ENCODE data around the gene SLC35E4. TPM values are rescaled to one million over a fixed set of nuclear protein-coding genes. Genes with fewer than 3 reads are reported as not detected.
"Not testable (repeated sequence)": the region's sequence is repeated elsewhere in the genome, so short reads cannot be mapped to it uniquely, and the experiment has no call there.

Gene SLC35E4
- total RNA-seq, result 10 to 100 TPM in 1 of 2 donors, 1 to 10 TPM in 1; 5.8 to 16.1 TPM

GRCh38 chr22:30635273-30636225 lies at the start of gene SLC35E4:
SLC35E4 (plus strand) TSS chr22:30635781; CDS start chr22:30636451, 670 bp downstream.
- H3K9me3 Mint-ChIP-seq, result no peaks in the 10 kb centered on the region
- ATAC-seq (replicated peaks), result peak; percentile 81
- H3K27me3 Mint-ChIP-seq, result no peaks in the 10 kb centered on the region
- no peaks in the 10 kb centered on the region for H3K36me3 Mint-ChIP-seq (ENCODE audit: low read depth)
- H3K4me1 Mint-ChIP-seq, result peaks cover 10% of the 10 kb centered on the region
- peak within 1 kb of the TSS; percentile 85 for H3K4me3 Mint-ChIP-seq
- peak within 1 kb of the TSS; percentile 94 for H3K27ac Mint-ChIP-seq

GRCh38 chr22:30586414-30586813 lies 49.2 kb upstream of the SLC35E4 start:
- no peak for ATAC-seq (replicated peaks)
- Mint-ChIP-seq H3K9me3 (no peaks in the 10 kb centered on the region), H3K27me3 (no peaks in the 10 kb centered on the region), H3K4me3 (no peak overlapping the region), H3K4me1 (no peaks in the 10 kb centered on the region), H3K36me3 (ENCODE audit: low read depth) (peaks cover 89% of the 10 kb centered on the region), H3K27ac (no peak overlapping the region)

GRCh38 chr22:30591191-30591587 lies 44.4 kb upstream of the SLC35E4 start:
- H3K27me3 Mint-ChIP-seq, result no peaks in the 10 kb centered on the region
- H3K4me3 Mint-ChIP-seq, result no peak overlapping the region
- no peaks in the 10 kb centered on the region for H3K9me3 Mint-ChIP-seq
- no peaks in the 10 kb centered on the region for H3K4me1 Mint-ChIP-seq
- peaks cover 42% of the 10 kb centered on the region for H3K36me3 Mint-ChIP-seq (ENCODE audit: low read depth)
- no peak for ATAC-seq (replicated peaks)
- no peak overlapping the region for H3K27ac Mint-ChIP-seq

- H3K27ac Mint-ChIP-seq, result no peak within 1 kb of the TSS
- ATAC-seq (replicated peaks), result peak; percentile 100
- no peak within 1 kb of the TSS for H3K4me3 Mint-ChIP-seq
- H3K9me3 Mint-ChIP-seq, result no peaks in the 10 kb centered on the region
- no peaks in the 10 kb centered on the region for H3K27me3 Mint-ChIP-seq
- H3K4me1 Mint-ChIP-seq, result no peaks in the 10 kb centered on the region
- H3K36me3 Mint-ChIP-seq (ENCODE audit: low read depth), result peaks cover 36% of the 10 kb centered on the region
Measured at GRCh38 chr22:30591588-30592359, 43.8 kb upstream of the SLC35E4 start, which contains the start of gene PES1. PES1 (minus strand) TSS chr22:30591910; CDS start chr22:30591833, 77 bp downstream.

- peaks cover 30% of the 10 kb centered on the region for H3K36me3 Mint-ChIP-seq (ENCODE audit: low read depth)
- not testable (repeated sequence) for H3K27ac Mint-ChIP-seq; H3K4me3 Mint-ChIP-seq; H3K4me1 Mint-ChIP-seq; ATAC-seq (replicated peaks); H3K27me3 Mint-ChIP-seq; H3K9me3 Mint-ChIP-seq
Measured at GRCh38 chr22:30592360-30592713, 43.2 kb upstream of the SLC35E4 start.

- no peak for ATAC-seq (replicated peaks)
- Mint-ChIP-seq H3K27ac (no peak overlapping the region), H3K27me3 (no peaks in the 10 kb centered on the region), H3K4me3 (no peak overlapping the region), H3K4me1 (no peaks in the 10 kb centered on the region), H3K36me3 (ENCODE audit: low read depth) (no peaks in the 10 kb centered on the region), H3K9me3 (no peaks in the 10 kb centered on the region)
Measured at GRCh38 chr22:30596199-30596598, 39.4 kb upstream of the SLC35E4 start.

GRCh38 chr22:30596886-30597285 lies 38.7 kb upstream of the SLC35E4 start:
- Mint-ChIP-seq H3K36me3 (ENCODE audit: low read depth) (no peaks in the 10 kb centered on the region), H3K27ac (no peak overlapping the region), H3K4me1 (no peaks in the 10 kb centered on the region), H3K27me3 (no peaks in the 10 kb centered on the region), H3K4me3 (no peak overlapping the region), H3K9me3 (no peaks in the 10 kb centered on the region)
- no peak for ATAC-seq (replicated peaks)

- no peak overlapping the region for H3K27ac Mint-ChIP-seq
- H3K27me3 Mint-ChIP-seq, result no peaks in the 10 kb centered on the region
- H3K9me3 Mint-ChIP-seq, result no peaks in the 10 kb centered on the region
- no peak overlapping the region for H3K4me3 Mint-ChIP-seq
- no peaks in the 10 kb centered on the region for H3K36me3 Mint-ChIP-seq (ENCODE audit: low read depth)
- no peaks in the 10 kb centered on the region for H3K4me1 Mint-ChIP-seq
- ATAC-seq (replicated peaks), result no peak
Measured at GRCh38 chr22:30598986-30599385, 36.6 kb upstream of the SLC35E4 start.

GRCh38 chr22:30600921-30601320 lies 34.7 kb upstream of the SLC35E4 start:
- Mint-ChIP-seq H3K9me3 (no peaks in the 10 kb centered on the region), H3K36me3 (ENCODE audit: low read depth) (no peaks in the 10 kb centered on the region), H3K27me3 (no peaks in the 10 kb centered on the region), H3K4me1 (peaks cover 5% of the 10 kb centered on the region), H3K27ac (no peak overlapping the region), H3K4me3 (no peak overlapping the region)
- ATAC-seq (replicated peaks), result no peak

GRCh38 chr22:30601464-30601863 lies 34.1 kb upstream of the SLC35E4 start:
- H3K4me1 Mint-ChIP-seq, result peaks cover 5% of the 10 kb centered on the region
- H3K9me3 Mint-ChIP-seq, result no peaks in the 10 kb centered on the region
- ATAC-seq (replicated peaks), result no peak
- H3K4me3 Mint-ChIP-seq, result no peak overlapping the region
- H3K27ac Mint-ChIP-seq, result no peak overlapping the region
- no peaks in the 10 kb centered on the region for H3K27me3 Mint-ChIP-seq
- H3K36me3 Mint-ChIP-seq (ENCODE audit: low read depth), result no peaks in the 10 kb centered on the region

- H3K4me3 Mint-ChIP-seq, result no peak overlapping the region
- ATAC-seq (replicated peaks), result peak; percentile 24
- no peaks in the 10 kb centered on the region for H3K27me3 Mint-ChIP-seq
- peaks cover 9% of the 10 kb centered on the region for H3K4me1 Mint-ChIP-seq
- H3K9me3 Mint-ChIP-seq, result no peaks in the 10 kb centered on the region
- no peaks in the 10 kb centered on the region for H3K36me3 Mint-ChIP-seq (ENCODE audit: low read depth)
- no peak overlapping the region for H3K27ac Mint-ChIP-seq
Measured at GRCh38 chr22:30602049-30602448, 33.5 kb upstream of the SLC35E4 start.

GRCh38 chr22:30603801-30604200 lies 31.8 kb upstream of the SLC35E4 start:
- H3K4me1 Mint-ChIP-seq, result peaks cover 14% of the 10 kb centered on the region

GRCh38 chr22:30604723-30605122 lies 30.9 kb upstream of the SLC35E4 start:
- no peak overlapping the region for H3K4me3 Mint-ChIP-seq
- no peak for ATAC-seq (replicated peaks)

More at GRCh38 chr22:30603801-30604200, 31.8 kb upstream of the SLC35E4 start:
- Mint-ChIP-seq H3K36me3 (ENCODE audit: low read depth) (no peaks in the 10 kb centered on the region), H3K4me3 (no peak overlapping the region), H3K9me3 (no peaks in the 10 kb centered on the region), H3K27ac (no peak overlapping the region), H3K27me3 (no peaks in the 10 kb centered on the region)
- ATAC-seq (replicated peaks), result no peak

GRCh38 chr22:30605449-30606110 lies 30.0 kb upstream of the SLC35E4 start:
- Mint-ChIP-seq H3K4me3 (no peak overlapping the region), H3K4me1 (peaks cover 21% of the 10 kb centered on the region), H3K9me3 (no peaks in the 10 kb centered on the region), H3K36me3 (ENCODE audit: low read depth) (no peaks in the 10 kb centered on the region), H3K27ac (peak overlapping the region; percentile 23), H3K27me3 (no peaks in the 10 kb centered on the region)
- ATAC-seq (replicated peaks), result no peak

More at GRCh38 chr22:30604723-30605122, 30.9 kb upstream of the SLC35E4 start:
- no peak overlapping the region for H3K27ac Mint-ChIP-seq
- no peaks in the 10 kb centered on the region for H3K36me3 Mint-ChIP-seq (ENCODE audit: low read depth)
- H3K4me1 Mint-ChIP-seq, result peaks cover 21% of the 10 kb centered on the region
- no peaks in the 10 kb centered on the region for H3K9me3 Mint-ChIP-seq
- H3K27me3 Mint-ChIP-seq, result no peaks in the 10 kb centered on the region

Measured in activated T-helper 17 cell treated with anti-CD3 and anti-CD28 coated beads, Interleukin-2, amount 50 U/mL, for 72 hours (primary cell).